ENCODE data around the gene DOHH. TPM values are rescaled to one million over a fixed set of nuclear protein-coding genes. Genes with fewer than 3 reads are reported as not detected.
A peak's percentile ranks its signal among the peaks of the same experiment; 100 is the strongest.

The DOHH gene
- total RNA-seq, 1 donor = 10.4 TPM

- peak overlapping the region; percentile 97 for H3K4me3 ChIP-seq (ENCODE audit: low read depth, low read length)
- TF ChIP-seq CTCF (IDR thresholded peaks at IDR 0.05; ENCODE audit: insufficient read depth, low read depth, low read length) = no peak
- DNase-seq (ENCODE audit: low read depth) = no peak
Measured at GRCh38 chr19:3499738-3500428, 591 bp downstream of the DOHH start.

GRCh38 chr19:3497757-3498520 lies 2.5 kb downstream of the DOHH start:
- H3K4me3 ChIP-seq (ENCODE audit: low read depth, low read length) = no peak overlapping the region
- no peak for TF ChIP-seq CTCF (IDR thresholded peaks at IDR 0.05; ENCODE audit: insufficient read depth, low read depth, low read length)
- DNase-seq (ENCODE audit: low read depth) = no peak

GRCh38 chr19:3496392-3497273 lies 3.8 kb downstream of the DOHH start:
- DNase-seq (ENCODE audit: low read depth) = no peak
- no peak overlapping the region for H3K4me3 ChIP-seq (ENCODE audit: low read depth, low read length)
- TF ChIP-seq CTCF (IDR thresholded peaks at IDR 0.05; ENCODE audit: insufficient read depth, low read depth, low read length) = no peak

GRCh38 chr19:3494559-3494958 lies 5.9 kb downstream of the DOHH start:
- H3K4me3 ChIP-seq (ENCODE audit: low read depth, low read length) = no peak overlapping the region
- TF ChIP-seq CTCF (IDR thresholded peaks at IDR 0.05; ENCODE audit: insufficient read depth, low read depth, low read length) = no peak
- DNase-seq (ENCODE audit: low read depth) = no peak

- no peak for TF ChIP-seq CTCF (IDR thresholded peaks at IDR 0.05; ENCODE audit: insufficient read depth, low read depth, low read length)
- no peak for DNase-seq (ENCODE audit: low read depth)
- H3K4me3 ChIP-seq (ENCODE audit: low read depth, low read length) = no peak overlapping the region
Measured at GRCh38 chr19:3494051-3494450, 6.4 kb downstream of the DOHH start.

GRCh38 chr19:3493651-3494050 lies 6.8 kb downstream of the DOHH start:
- no peak for TF ChIP-seq CTCF (IDR thresholded peaks at IDR 0.05; ENCODE audit: insufficient read depth, low read depth, low read length)
- no peak overlapping the region for H3K4me3 ChIP-seq (ENCODE audit: low read depth, low read length)
- no peak for DNase-seq (ENCODE audit: low read depth)
